CMK (cell line): ENCODE results near the gene MYLK2.
A peak's percentile ranks its signal among the peaks of the same experiment; 100 is the strongest.
"Not testable (repeated sequence)": the region's sequence is repeated elsewhere in the genome, so short reads cannot be mapped to it uniquely, and the experiment has no call there.

Experiments
- DNase-seq: peaks from one replicate; pipeline ENCODE4 v3.0.0-alpha.2; 2010; ENCODE audit warnings: low read depth

Gene MYLK2

GRCh38 chr20:31819083-31819784 lies at the start of gene MYLK2:
TSS of gene MYLK2 (plus strand) at chr20:31819356. CDS start at chr20:31819581, 225 bp downstream.
- DNase-seq = no peak

DNA sequence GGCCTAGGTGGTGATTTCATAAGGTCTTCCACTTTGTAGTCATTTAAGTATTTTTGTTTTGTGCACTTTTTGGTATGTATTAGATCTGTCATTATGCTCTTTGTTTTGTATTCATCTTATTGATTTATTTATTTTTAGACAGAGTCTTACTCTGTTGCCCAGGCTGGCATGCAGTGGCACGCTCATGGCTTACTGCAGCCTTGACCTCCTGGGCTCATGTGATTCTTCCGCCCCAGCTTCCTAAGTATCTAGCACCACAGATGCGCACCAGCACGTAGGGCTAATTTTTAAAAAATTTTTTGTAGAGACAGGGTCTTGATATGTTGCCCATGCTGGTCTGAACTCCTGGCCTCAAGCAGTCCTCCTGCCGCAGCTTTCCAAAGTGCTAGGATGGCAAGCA lies 49.5 kb upstream of the MYLK2 start:
- no peak for DNase-seq

- DNase-seq = no peak
Observed at GRCh38 chr20:31770243-31770642, 48.9 kb upstream of the MYLK2 start.

- no peak for DNase-seq
Observed at GRCh38 chr20:31774408-31774807, 44.7 kb upstream of the MYLK2 start.

GRCh38 chr20:31780839-31781238 lies 38.3 kb upstream of the MYLK2 start:
- no peak for DNase-seq

DNA sequence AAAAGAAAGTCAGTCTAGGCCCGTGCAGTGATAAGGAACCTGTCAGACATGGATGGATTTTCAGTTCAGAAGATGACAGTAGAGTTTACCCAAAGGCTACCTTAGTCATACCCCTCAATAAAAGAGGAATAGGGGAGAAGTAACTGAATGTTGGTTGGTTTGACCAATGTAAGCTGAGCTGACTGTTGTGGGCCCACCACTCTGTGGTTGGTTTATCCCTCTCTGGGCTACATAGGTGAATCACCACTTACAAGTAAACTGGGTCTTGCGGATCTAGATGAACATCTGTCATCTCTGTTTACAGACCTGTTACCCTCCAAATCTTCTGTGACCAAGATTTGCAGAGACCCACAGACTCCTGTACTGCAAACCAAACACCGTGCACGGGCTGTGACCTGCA lies 37.2 kb upstream of the MYLK2 start:
- no peak for DNase-seq

- DNase-seq = no peak
Observed at GRCh38 chr20:31784354-31785044, 34.7 kb upstream of the MYLK2 start.

DNA sequence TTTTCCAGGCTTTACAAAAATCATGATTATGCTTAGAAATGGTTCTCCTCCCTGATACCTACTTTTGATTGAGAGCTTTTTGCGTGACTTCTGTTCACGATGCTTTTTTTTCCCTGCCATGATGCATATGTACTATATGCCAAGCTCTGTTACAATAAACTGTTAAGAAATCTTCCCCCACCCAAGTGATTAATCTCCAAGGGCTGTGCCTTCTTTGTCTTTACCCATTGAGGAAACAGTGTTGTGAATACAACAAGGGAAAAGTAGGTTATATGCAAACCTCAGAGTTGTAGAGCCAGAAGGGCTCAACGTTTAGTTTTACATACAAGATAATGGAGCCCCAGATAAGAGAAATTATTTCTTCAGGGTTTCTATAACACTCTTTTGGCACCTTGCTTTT lies 34.1 kb upstream of the MYLK2 start:
- DNase-seq = no peak

DNA sequence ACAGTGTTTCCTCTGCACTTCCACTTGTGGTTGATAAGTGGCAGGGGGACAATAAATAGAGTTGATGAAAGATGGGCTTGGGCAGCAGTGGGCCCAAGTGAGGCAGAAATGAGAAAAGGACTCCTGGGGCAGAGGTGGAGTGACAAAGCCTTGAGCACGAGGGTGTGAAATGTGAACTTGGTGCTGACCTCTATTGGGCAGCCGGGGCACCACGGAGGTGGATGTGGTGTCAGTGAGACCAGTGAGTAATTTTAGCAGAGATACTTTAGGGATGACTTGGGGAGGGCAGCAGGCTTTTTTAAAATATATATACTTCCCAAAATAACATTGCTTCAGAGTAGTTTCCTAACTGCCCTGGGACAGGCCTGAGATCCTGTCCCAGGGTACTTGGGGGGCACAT lies 30.6 kb upstream of the MYLK2 start:
- DNase-seq = no peak

- no peak for DNase-seq
Observed at GRCh38 chr20:31790401-31790800, 28.8 kb upstream of the MYLK2 start.

- no peak for DNase-seq
Observed at GRCh38 chr20:31797364-31797763, 21.8 kb upstream of the MYLK2 start.

DNA sequence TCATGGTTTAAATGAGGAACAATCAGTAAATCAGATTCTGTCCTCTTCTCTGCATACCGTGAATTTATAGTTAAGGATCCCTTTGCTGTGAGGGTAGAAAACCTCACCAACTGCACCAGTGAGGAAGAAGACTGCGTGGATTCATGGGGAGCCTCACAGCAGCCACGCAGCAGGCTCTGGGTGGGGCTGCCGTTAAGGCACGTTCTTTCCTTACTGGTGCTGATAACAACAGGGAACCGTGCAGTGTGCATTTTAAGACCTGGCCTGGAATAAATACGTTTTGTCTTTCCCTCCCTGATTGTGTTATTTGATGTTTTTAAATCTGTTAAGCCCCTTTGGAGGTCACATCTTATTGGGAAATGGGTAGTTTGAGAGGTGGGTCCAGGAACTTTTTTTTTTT lies 17.6 kb upstream of the MYLK2 start:
- no peak for DNase-seq

- DNase-seq = no peak
Observed at GRCh38 chr20:31803552-31804291, 15.4 kb upstream of the MYLK2 start.

GRCh38 chr20:31806564-31807355 lies 12.4 kb upstream of the MYLK2 start:
- DNase-seq = no peak

- DNase-seq = no peak
Observed at GRCh38 chr20:31808481-31808880, 10.7 kb upstream of the MYLK2 start.

DNA sequence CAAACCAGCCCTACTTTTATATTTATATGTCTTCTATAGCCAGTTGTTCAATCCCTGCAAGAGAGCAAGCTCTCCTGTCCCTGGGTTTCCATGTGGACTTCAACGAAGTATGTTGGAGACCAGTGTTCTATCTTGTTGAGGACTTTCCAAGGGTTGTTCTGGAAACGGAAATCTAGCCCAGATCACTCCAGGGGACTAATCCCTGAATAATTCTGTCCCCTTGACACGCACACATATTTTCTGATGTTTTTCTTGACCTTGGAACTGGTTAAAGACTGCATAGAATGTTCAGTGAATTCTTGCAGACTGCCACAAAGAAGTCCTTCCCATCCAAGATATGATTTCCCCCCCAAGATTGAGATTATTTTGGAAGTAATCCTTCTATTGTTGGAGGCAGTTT lies 9.5 kb upstream of the MYLK2 start:
- DNase-seq = no peak

DNA sequence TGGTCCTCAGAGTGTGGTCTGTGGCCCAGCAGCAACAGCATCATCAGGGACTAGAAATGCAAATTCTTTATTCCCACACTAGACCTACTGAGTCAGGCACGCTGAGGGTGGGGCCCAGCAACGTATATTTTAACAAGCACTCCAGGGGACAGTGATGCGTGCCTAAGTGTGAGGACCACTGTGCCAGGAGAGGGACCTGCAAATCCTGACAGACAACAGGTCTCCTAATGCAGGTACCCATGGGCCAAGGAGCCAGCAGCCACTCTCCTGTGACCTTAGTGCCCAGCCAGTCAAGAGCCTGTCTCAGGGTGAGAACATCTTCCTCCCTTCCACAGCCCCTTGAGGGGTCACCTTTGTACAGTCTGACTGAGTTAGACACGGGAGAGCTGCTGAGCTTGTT lies 8.0 kb upstream of the MYLK2 start:
- DNase-seq = no peak

- peak; percentile 78 for DNase-seq
Observed at GRCh38 chr20:31811796-31812728, 7.1 kb upstream of the MYLK2 start.

DNA sequence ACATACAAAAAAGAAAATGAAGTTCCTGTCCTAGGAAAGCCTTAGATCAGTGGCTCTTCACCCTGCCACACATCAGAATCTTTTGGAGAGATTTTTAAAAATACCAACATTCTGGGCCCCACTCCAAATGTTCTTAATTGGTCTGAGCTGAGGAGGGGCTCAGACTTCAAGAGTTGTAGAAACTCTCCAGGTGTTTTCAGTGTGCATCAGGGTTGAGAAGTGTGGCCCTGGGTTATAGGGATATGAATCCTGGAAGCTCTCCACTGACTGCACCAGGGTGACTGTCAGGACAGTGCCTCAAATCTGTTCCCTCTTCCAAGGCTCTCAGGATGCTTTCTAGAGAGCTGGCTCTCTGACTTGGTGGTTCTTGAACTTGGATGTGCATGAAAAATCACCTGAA lies 5.5 kb upstream of the MYLK2 start:
- no peak for DNase-seq

GRCh38 chr20:31814142-31814541 lies 5.0 kb upstream of the MYLK2 start:
- DNase-seq = not testable (repeated sequence)
